CD14-positive monocyte (primary cell): ENCODE data around the gene SLC35F3. TPM values are rescaled to one million over a fixed set of nuclear protein-coding genes. Genes with fewer than 3 reads are reported as not detected.

Experiments used
- DNase-seq, 3 donors: peaks; one replicate each; pipeline ENCODE4 v3.0.0-alpha.2; 2011 to 2022
- H2AFZ ChIP-seq: 2 replicates; pipeline ENCODE4 v1.6.0; 2012; ENCODE audit warnings: mild to moderate bottlenecking, low read depth, low read length, inconsistent platforms; ENCODE audit not compliant: insufficient read depth, poor library complexity, severe bottlenecking
- H3K27ac ChIP-seq, 2 donors: 1 replicate in 1 of 2; 2 replicates in 1 of 2; pipeline ENCODE4 v1.5.1; 2012 to 2013; ENCODE audit warnings: low read length in 2 of 2, control low read depth in 1 of 2, inconsistent platforms in 1 of 2, low read depth in 1 of 2, mild to moderate bottlenecking in 1 of 2
- H3K27me3 ChIP-seq, 2 donors: one replicate each; pipeline versions ENCODE4 v1.6.0 to v1.6.1; 2011 to 2013; ENCODE audit warnings: low read length in 2 of 2; ENCODE audit not compliant: control insufficient read depth in 2 of 2, insufficient read depth in 2 of 2
- H3K36me3 ChIP-seq, 2 donors: replicated peaks in 1 of 2; 1 replicate in 1 of 2; 2 replicates in 1 of 2; pipeline versions ENCODE4 v1.5.1 to v1.6.1; 2012 to 2013; ENCODE audit warnings: low read length in 2 of 2, control low read depth in 1 of 2, inconsistent platforms in 1 of 2, mild to moderate bottlenecking in 1 of 2; ENCODE audit not compliant: insufficient read depth in 2 of 2, control insufficient read depth in 1 of 2
- H3K4me1 ChIP-seq, 2 donors: 1 replicate in 1 of 2; 2 replicates in 1 of 2; pipeline versions ENCODE4 v1.5.1 to v1.6.1; 2012 to 2013; ENCODE audit warnings: low read length in 2 of 2, control low read depth in 1 of 2, inconsistent platforms in 1 of 2, mild to moderate bottlenecking in 1 of 2, moderate library complexity in 1 of 2; ENCODE audit not compliant: insufficient read depth in 2 of 2, control insufficient read depth in 1 of 2
- H3K4me2 ChIP-seq: replicated peaks from 2 replicates; pipeline ENCODE3; 2012; ENCODE audit warnings: low read length, moderate library complexity, mild to moderate bottlenecking; ENCODE audit not compliant: poor library complexity, severe bottlenecking; ENCODE audit errors: extremely low read depth
- H3K4me3 ChIP-seq, 3 experiments: fragments of 200-600 bp in 1 of 3; sonication (generic) in 1 of 3; replicated peaks in 1 of 3; 1 replicate in 2 of 3; 2 replicates in 1 of 3; pipeline ENCODE4 v1.5.1; 2011 to 2013; ENCODE audit warnings: low read length in 3 of 3, mild to moderate bottlenecking in 3 of 3, control low read depth in 2 of 3, low read depth in 2 of 3, inconsistent platforms in 1 of 3, moderate library complexity in 1 of 3
- H3K79me2 ChIP-seq: 2 replicates; pipeline ENCODE4 v1.6.0; 2012; ENCODE audit warnings: mild to moderate bottlenecking, control low read depth, inconsistent platforms, low read length, moderate library complexity; ENCODE audit not compliant: insufficient read depth
- H3K9ac ChIP-seq: 2 replicates; pipeline ENCODE4 v1.6.0; 2017; ENCODE audit warnings: low read length, mild to moderate bottlenecking; ENCODE audit not compliant: insufficient read depth, poor library complexity, severe bottlenecking
- H3K9me3 ChIP-seq, 2 donors: replicated peaks in 1 of 2; 1 replicate in 1 of 2; 2 replicates in 1 of 2; pipeline versions ENCODE4 v1.5.1 to v1.6.1; 2012 to 2013; ENCODE audit warnings: low read length in 2 of 2, control low read depth in 1 of 2; ENCODE audit not compliant: control insufficient read depth in 1 of 2, insufficient read depth in 1 of 2
- H4K20me1 ChIP-seq: 2 replicates; pipeline ENCODE4 v1.6.0; 2012; ENCODE audit warnings: mild to moderate bottlenecking, low read length, control low read depth, moderate library complexity; ENCODE audit not compliant: insufficient read depth
- H3K27ac Mint-ChIP-seq, 7 donors: one replicate each; pipeline ENCODE4 v1.8.0; 2020; ENCODE audit warnings: mild to moderate bottlenecking in 7 of 7, mixed read lengths in 7 of 7, moderate library complexity in 6 of 7, inconsistent platforms in 2 of 7
- H3K27me3 Mint-ChIP-seq, 3 donors: one replicate each; pipeline ENCODE4 v1.8.0; 2021 to 2022; ENCODE audit warnings: low read depth in 3 of 3, mild to moderate bottlenecking in 3 of 3, mixed read lengths in 3 of 3, moderate library complexity in 3 of 3, inconsistent platforms in 1 of 3
- H3K36me3 Mint-ChIP-seq, 2 donors: one replicate each; pipeline ENCODE4 v1.8.0; 2020; ENCODE audit warnings: mixed read lengths in 2 of 2, inconsistent platforms in 1 of 2, mild to moderate bottlenecking in 1 of 2
- H3K4me1 Mint-ChIP-seq: one replicate; pipeline ENCODE4 v1.8.0; 2020; ENCODE audit warnings: mild to moderate bottlenecking, mixed read lengths
- H3K4me3 Mint-ChIP-seq, 2 donors: one replicate each; pipeline ENCODE4 v1.8.0; 2020; ENCODE audit warnings: mild to moderate bottlenecking in 2 of 2, mixed read lengths in 2 of 2, moderate library complexity in 1 of 2
- H3K9me3 Mint-ChIP-seq, 7 donors: one replicate each; pipeline ENCODE4 v1.8.0; 2020 to 2022; ENCODE audit warnings: mixed read lengths in 7 of 7, mild to moderate bottlenecking in 6 of 7, moderate library complexity in 6 of 7, inconsistent platforms in 2 of 7
- CTCF ChIP-seq: fragments of 200-600 bp; IDR thresholded peaks from one replicate; pipeline ENCODE4 v1.8.0; 2022; ENCODE audit warnings: antibody characterized with exemption, mild to moderate bottlenecking
- WGBS: methylation state at CpG from one replicate; pipeline ENCODE4 v1.1.5; 2013; ENCODE audit warnings: missing lambda C conversion rate; ENCODE audit not compliant: insufficient coverage; 5-methylcytosine and 5-hydroxymethylcytosine counted together
- intact Hi-C, 2 donors: fragments of 100-400 bp; cut with micrococcal nuclease; formaldehyde crosslinking; loops; one replicate each; pipeline versions ENCODE4 v1.15.0 to v1.15.1; 2023
- polyA plus RNA-seq, 3 donors: library from polyadenylated mRNA; depleted of rRNA in 1 of 3; unstranded in 2 of 3; stranded (reverse) in 1 of 3; fragments of 300-500 nt in 2 of 3; fragments of >200 nt in 1 of 3; fragmentation: Illumina TruSeq in 2 of 3; gene quantifications; 1 replicate in 2 of 3; 2 replicates in 1 of 3; pipeline ENCODE4 v1.2.3, GENCODE V29; 2012 to 2021

SLC35F3 gene
- polyA plus RNA-seq, 3 donors: 0.17 to 0.78 TPM; not detected in 1

- peaks cover 5 to 15% of the 10 kb centered on the region in 2 donors for H3K27me3 ChIP-seq
- DNase-seq: no peak
- H3K4me3 ChIP-seq: no peak overlapping the region
- H3K4me1 Mint-ChIP-seq: peaks cover 18% of the 10 kb centered on the region
- H3K36me3 Mint-ChIP-seq: peaks cover 0 to 2% of the 10 kb centered on the region in 2 donors
- H3K9ac ChIP-seq: no peak overlapping the region
- no peaks in the 10 kb centered on the region for H3K9me3 ChIP-seq
- no peaks in the 10 kb centered on the region for H3K36me3 ChIP-seq
- peaks cover 12 to 24% (median 12%) of the 10 kb centered on the region in 3 donors for H3K27me3 Mint-ChIP-seq
- H3K4me1 ChIP-seq: peaks cover 18 to 19% of the 10 kb centered on the region in 2 donors
- no peaks in the 10 kb centered on the region for H3K9me3 Mint-ChIP-seq
- H3K27ac ChIP-seq: no peak overlapping the region
- TF ChIP-seq CTCF: no peak
- intact Hi-C loops: no loop called here
- no peak overlapping the region for H3K4me3 Mint-ChIP-seq
- H3K79me2 ChIP-seq: no peaks in the 10 kb centered on the region
- WGBS: 100% methylated on average over 1 of the region's 3 CpGs
- no peak overlapping the region for H3K4me2 ChIP-seq
- H2AFZ ChIP-seq: no peak overlapping the region
- H3K27ac Mint-ChIP-seq: no peak overlapping the region
- no peaks in the 10 kb centered on the region for H4K20me1 ChIP-seq
These were observed 313.6 kb downstream of the SLC35F3 start for GRCh38 chr1:234218078-234218477.

GRCh38 chr1:234219711-234220110, 315.2 kb downstream of the SLC35F3 start:
- Histone ChIP-seq H3K79me2 (no peaks in the 10 kb centered on the region), H3K9ac (no peak overlapping the region), H3K4me2 (no peak overlapping the region), H3K27ac (no peak overlapping the region), H3K27me3 (peaks cover 5 to 13% of the 10 kb centered on the region in 2 donors), H3K36me3 (no peaks in the 10 kb centered on the region), H2AFZ (no peak overlapping the region), H4K20me1 (no peaks in the 10 kb centered on the region), H3K9me3 (no peaks in the 10 kb centered on the region), H3K4me3 (no peak overlapping the region), H3K4me1 (peaks cover 5 to 7% of the 10 kb centered on the region in 2 donors)
- WGBS: 95% methylated on average over 9 of the region's 9 CpGs
- TF ChIP-seq CTCF: no peak
- H3K36me3 Mint-ChIP-seq: peaks cover 0 to 2% of the 10 kb centered on the region in 2 donors
- intact Hi-C loops: no loop called here
- H3K4me3 Mint-ChIP-seq: no peak overlapping the region
- H3K27ac Mint-ChIP-seq: no peak overlapping the region
- peaks cover 11 to 21% (median 14%) of the 10 kb centered on the region in 3 donors for H3K27me3 Mint-ChIP-seq
- peaks cover 7% of the 10 kb centered on the region for H3K4me1 Mint-ChIP-seq
- H3K9me3 Mint-ChIP-seq: peaks cover 0 to 3% (median 0%) of the 10 kb centered on the region in 7 donors
- no peak for DNase-seq
